ENCODE data around the gene VPS8. TPM values are rescaled to one million over a fixed set of nuclear protein-coding genes. Genes with fewer than 3 reads are reported as not detected.

The VPS8 gene
- total and polyA plus RNA-seq, 2 of the 8 experiments (the other 6 are each of a cell fraction or from before 2014, with no cell fraction given), result 13.0 to 41.0 TPM

DNA sequence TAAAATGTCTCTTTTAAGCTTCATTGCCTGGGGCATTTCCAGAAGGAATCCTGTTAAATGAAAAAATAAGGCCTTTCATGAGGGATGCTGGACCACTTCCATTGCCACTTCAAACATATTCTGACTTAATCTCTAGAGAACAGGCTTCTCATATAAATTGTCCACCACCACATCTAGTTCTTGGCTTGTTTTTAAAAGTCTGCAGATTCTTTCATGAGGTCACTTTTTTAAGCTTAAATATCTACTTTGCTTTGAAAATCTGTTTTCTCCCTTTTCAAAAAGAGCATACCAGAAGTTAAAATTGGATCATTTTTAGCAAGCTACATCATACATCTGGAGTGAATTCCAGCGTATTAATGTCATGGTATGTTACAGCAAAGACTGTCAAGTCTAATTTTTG lies 209.3 kb downstream of the VPS8 start:
- ChIA-PET POLR2A (ENCODE audit: partially characterized antibody) (no interaction called here), CTCF (ENCODE audit: partially characterized antibody) (interaction anchor here (0.8 to 1.6 kb wide), 4 partner anchors 10 to 158 kb away, joined by 3 to 5 read pairs (median 4); no protein-coding TSS in a partner anchor)
- no peak for TF ChIP-seq CBX8 (IDR thresholded peaks at IDR 0.05; ENCODE audit: borderline replicate concordance, low read depth, low read length)
- TF ChIP-seq SUZ12 (IDR thresholded peaks at IDR 0.05; ENCODE audit: low read length), result no peak
- TF ChIP-seq FOSL1 (IDR thresholded peaks at IDR 0.05; ENCODE audit: insufficient read depth, low read depth, low read length), result no peak
- no peak for TF ChIP-seq POLR2A (IDR thresholded peaks at IDR 0.05; ENCODE audit: control extremely low read depth in 1 of 2, low read depth in 2 of 2, low read length in 2 of 2)
- no peak for TF ChIP-seq NRF1 (IDR thresholded peaks at IDR 0.05; ENCODE audit: low read depth, low read length)
- TF ChIP-seq KDM4A (IDR thresholded peaks at IDR 0.05; ENCODE audit: low read depth, low read length, severe bottlenecking), result no peak
- no peak for TF ChIP-seq CEBPB (IDR thresholded peaks at IDR 0.05; ENCODE audit: low read depth, low read length)
- no peak for TF ChIP-seq JUND (IDR thresholded peaks at IDR 0.05; ENCODE audit: low read length)
- TF ChIP-seq EZH2 (IDR thresholded peaks at IDR 0.05; ENCODE audit: low read depth, low read length, severe bottlenecking), result no peak
- no peak for TF ChIP-seq HDAC6 (IDR thresholded peaks at IDR 0.05; ENCODE audit: low read depth, low read length)
- TF ChIP-seq RXRA (IDR thresholded peaks at IDR 0.05; ENCODE audit: insufficient read depth, low read depth, low read length), result no peak
- Histone ChIP-seq H2BK15ac (ENCODE audit: low read length) (no peak overlapping the region), H3K56ac (replicated peaks; ENCODE audit: insufficient read length, low read depth, low read length) (no peak overlapping the region), H3K27me3 (replicated peaks in 1 of 4; ENCODE audit: control insufficient read depth in 3 of 4, extremely low read depth in 1 of 4, insufficient read depth in 3 of 4, low read length in 3 of 4) (no peaks in the 10 kb centered on the region), H3K18ac (ENCODE audit: extremely low read depth, low read length) (no peak overlapping the region), H2BK12ac (ENCODE audit: low read depth, low read length) (no peak overlapping the region), H3K23ac (ENCODE audit: insufficient read length) (no peak overlapping the region), H2AFZ (ENCODE audit: low read length) (no peak overlapping the region), H3K4ac (replicated peaks; ENCODE audit: insufficient read length, low read depth, low read length) (no peak overlapping the region), H2AK5ac (ENCODE audit: low read depth, low read length) (no peak overlapping the region), H3K27ac (ENCODE audit: low read depth, low read length) (no peak overlapping the region), H2BK5ac (ENCODE audit: low read depth, low read length) (no peak overlapping the region), H3K14ac (ENCODE audit: insufficient read length) (no peak overlapping the region), H4K5ac (ENCODE audit: insufficient read length, low read depth, low read length) (no peak overlapping the region), H4K8ac (ENCODE audit: extremely low read depth, insufficient read depth, low read length) (no peak overlapping the region), H3K36me3 (ENCODE audit: control insufficient read depth in 2 of 4, insufficient read depth in 4 of 4, low read length in 3 of 4) (no peaks in the 10 kb centered on the region), H3K4me1 (replicated peaks in 1 of 4; ENCODE audit: control insufficient read depth in 3 of 4, insufficient read depth in 4 of 4, low read length in 3 of 4) (no peaks in the 10 kb centered on the region; a peak in 1 of 7 replicates), H3K9me3 (ENCODE audit: insufficient read depth in 2 of 2, low read depth in 1 of 2, low read length in 1 of 2) (peaks cover 5 to 12% of the 10 kb centered on the region in 2 experiments; a peak in 3 of 4 replicates), H2BK120ac (replicated peaks; ENCODE audit: low read depth, low read length) (no peak overlapping the region), H2BK20ac (ENCODE audit: low read length) (no peak overlapping the region), H3K4me2 (ENCODE audit: insufficient read depth in 1 of 2, low read depth in 2 of 2, low read length in 2 of 2) (no peak overlapping the region), H4K20me1 (replicated peaks in 1 of 2; ENCODE audit: control insufficient read depth in 1 of 2, insufficient read depth in 2 of 2, low read length in 2 of 2) (no peaks in the 10 kb centered on the region), H3K4me3 (ENCODE audit: extremely low read depth in 1 of 4, insufficient read depth in 2 of 4, low read depth in 3 of 4, low read length in 4 of 4) (no peak overlapping the region), H3K9ac (replicated peaks in 1 of 4; ENCODE audit: extremely low read depth in 1 of 4, low read depth in 3 of 4, low read length in 3 of 4) (no peak overlapping the region), H3K79me1 (ENCODE audit: low read depth, low read length) (no peaks in the 10 kb centered on the region), H3K79me2 (ENCODE audit: control insufficient read depth in 1 of 2, insufficient read depth in 2 of 2, low read length in 2 of 2) (no peaks in the 10 kb centered on the region), H4K91ac (replicated peaks; ENCODE audit: insufficient read length, low read length) (no peak overlapping the region), H3K23me2 (ENCODE audit: low read depth, low read length) (no peaks in the 10 kb centered on the region)
- DNase-seq (ENCODE audit: low read depth in 1 of 2, low spot score in 2 of 2) (no peak), FAIRE-seq (no peak)
- WGBS, 2 experiments (ENCODE audit: extremely low coverage in 1 of 2, insufficient coverage in 1 of 2, insufficient read length in 1 of 2, insufficient replicate concordance in 2 of 2, low coverage in 1 of 2, low lambda C conversion rate in 2 of 2, missing lambda C conversion rate in 1 of 2), result 96% methylated on average over 1 of the region's 1 CpG; no CpG with 5 or more reads in 1 of the 2 experiments
